Uterus (tissue), 2 donors: ENCODE results near the gene ARHGEF19.

Source experiments
- POLR2A ChIP-seq, 2 donors: fragments of 450-650 bp; IDR thresholded peaks; one replicate each; pipeline ENCODE4 v1.6.1; 2016; ENCODE audit warnings: antibody characterized with exemption in 2 of 2, mild to moderate bottlenecking in 1 of 2, moderate library complexity in 1 of 2
- TF ChIP-seq, protein P1 (sequence below), 4 experiments: fragments of 200-600 bp in 2 of 4; fragments of 450-650 bp in 2 of 4; sonication (generic) in 2 of 4; IDR thresholded peaks; one replicate each; pipeline ENCODE4 v1.5.1; 2016 to 2019; ENCODE audit warnings: antibody characterized with exemption in 4 of 4, mild to moderate bottlenecking in 2 of 4, moderate library complexity in 1 of 4

DNA sequence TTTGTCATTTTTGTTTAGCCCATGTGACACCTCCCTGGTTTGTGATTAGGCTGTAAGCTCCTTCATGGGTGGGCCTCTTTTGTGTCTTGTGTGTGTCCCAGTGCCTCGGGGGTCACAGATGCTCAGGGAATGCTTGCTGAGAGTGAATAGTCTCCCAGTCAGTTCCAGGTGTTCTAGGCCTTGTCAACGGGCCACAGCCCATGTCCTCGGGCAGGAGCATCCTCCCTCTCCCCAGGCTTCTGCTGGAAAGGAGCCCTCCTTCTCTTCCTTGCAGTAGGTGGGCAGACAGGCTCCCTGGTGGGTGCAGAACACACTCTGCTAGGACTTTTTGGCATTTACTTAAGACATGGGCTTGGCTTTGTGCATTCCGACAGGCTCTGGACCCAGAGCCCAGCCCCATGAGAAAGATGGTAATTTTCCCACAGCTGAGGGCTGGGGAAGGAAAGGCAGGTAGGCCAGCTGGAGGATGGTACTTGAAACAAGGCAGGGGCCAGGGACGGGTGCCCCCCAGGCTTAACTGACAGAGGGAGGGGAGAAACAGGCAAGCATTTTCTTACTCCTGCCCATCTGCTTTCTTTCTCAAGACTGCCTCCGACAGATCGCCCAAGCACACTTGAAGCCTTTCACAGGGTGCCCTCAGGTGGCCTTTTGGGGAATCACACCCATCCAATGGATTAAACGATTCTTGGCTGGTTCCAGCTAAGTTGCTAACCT lies 31.6 kb upstream of the ARHGEF19 start:
- TF ChIP-seq, protein P1, sequence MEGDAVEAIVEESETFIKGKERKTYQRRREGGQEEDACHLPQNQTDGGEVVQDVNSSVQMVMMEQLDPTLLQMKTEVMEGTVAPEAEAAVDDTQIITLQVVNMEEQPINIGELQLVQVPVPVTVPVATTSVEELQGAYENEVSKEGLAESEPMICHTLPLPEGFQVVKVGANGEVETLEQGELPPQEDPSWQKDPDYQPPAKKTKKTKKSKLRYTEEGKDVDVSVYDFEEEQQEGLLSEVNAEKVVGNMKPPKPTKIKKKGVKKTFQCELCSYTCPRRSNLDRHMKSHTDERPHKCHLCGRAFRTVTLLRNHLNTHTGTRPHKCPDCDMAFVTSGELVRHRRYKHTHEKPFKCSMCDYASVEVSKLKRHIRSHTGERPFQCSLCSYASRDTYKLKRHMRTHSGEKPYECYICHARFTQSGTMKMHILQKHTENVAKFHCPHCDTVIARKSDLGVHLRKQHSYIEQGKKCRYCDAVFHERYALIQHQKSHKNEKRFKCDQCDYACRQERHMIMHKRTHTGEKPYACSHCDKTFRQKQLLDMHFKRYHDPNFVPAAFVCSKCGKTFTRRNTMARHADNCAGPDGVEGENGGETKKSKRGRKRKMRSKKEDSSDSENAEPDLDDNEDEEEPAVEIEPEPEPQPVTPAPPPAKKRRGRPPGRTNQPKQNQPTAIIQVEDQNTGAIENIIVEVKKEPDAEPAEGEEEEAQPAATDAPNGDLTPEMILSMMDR (IDR thresholded peaks at IDR 0.05): peak; percentile 84 to 93 (median 90)
- TF ChIP-seq POLR2A (IDR thresholded peaks at IDR 0.05): peak in 1 of 2 donors; percentile 14
